Stomach (tissue), 4 donors: ENCODE results near the gene NXPH1.

Source experiments
- CTCF ChIP-seq, 7 experiments: fragments of 450-650 bp in 4 of 7; fragments of 200-600 bp in 3 of 7; sonication (generic) in 3 of 7; IDR thresholded peaks; one replicate each; pipeline ENCODE4 v1.5.1; 2016 to 2019; ENCODE audit warnings: antibody characterized with exemption in 7 of 7, control low read depth in 2 of 7, mild to moderate bottlenecking in 1 of 7
- POLR2AphosphoS5 ChIP-seq, 3 donors: sonication (generic); formaldehyde crosslinking; IDR thresholded peaks; one replicate each; pipeline ENCODE4 v1.6.1; 2016; ENCODE audit warnings: antibody characterized with exemption in 3 of 3

- TF ChIP-seq CTCF (IDR thresholded peaks at IDR 0.05) (no peak), POLR2AphosphoS5 (IDR thresholded peaks at IDR 0.05) (no peak)
Observed at GRCh38 chr7:8481752-8482446, 48.5 kb downstream of the NXPH1 start.
